PC-9 (cell line): ENCODE data around the gene INO80C.

Source experiments
- EZH2 ChIP-seq: fragments of 200-600 bp; sonication (generic); IDR thresholded peaks from 2 replicates; pipeline ENCODE4 v1.8.0; 2017; ENCODE audit warnings: antibody characterized with exemption, low read depth
- TF ChIP-seq, protein P1 (sequence below): fragments of 200-600 bp; sonication (generic); conservative IDR thresholded peaks from 2 replicates; pipeline ENCODE4 v1.6.1; 2017; ENCODE audit warnings: mixed run types, antibody characterized with exemption, mild to moderate bottlenecking, moderate library complexity

DNA sequence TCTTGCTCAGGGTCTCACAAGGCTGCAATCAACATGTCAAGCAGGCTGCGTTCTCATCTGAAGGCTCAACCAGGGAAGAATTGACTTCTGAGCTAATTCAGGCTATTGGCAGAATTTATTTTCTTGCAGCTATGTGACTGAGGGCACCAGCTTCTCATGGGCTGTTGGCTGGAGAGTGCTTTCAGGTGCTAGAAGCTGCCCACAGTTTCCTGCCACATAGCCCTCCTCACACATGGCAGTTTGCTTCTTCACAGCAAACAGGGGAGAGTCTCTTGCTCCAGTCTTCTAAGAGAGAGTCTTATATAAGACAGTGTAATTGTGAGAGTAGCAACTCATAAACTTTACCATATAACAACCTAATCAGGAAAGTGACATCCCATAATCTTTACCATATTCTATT is 37.5 kb upstream of the INO80C start:
- TF ChIP-seq, protein P1, sequence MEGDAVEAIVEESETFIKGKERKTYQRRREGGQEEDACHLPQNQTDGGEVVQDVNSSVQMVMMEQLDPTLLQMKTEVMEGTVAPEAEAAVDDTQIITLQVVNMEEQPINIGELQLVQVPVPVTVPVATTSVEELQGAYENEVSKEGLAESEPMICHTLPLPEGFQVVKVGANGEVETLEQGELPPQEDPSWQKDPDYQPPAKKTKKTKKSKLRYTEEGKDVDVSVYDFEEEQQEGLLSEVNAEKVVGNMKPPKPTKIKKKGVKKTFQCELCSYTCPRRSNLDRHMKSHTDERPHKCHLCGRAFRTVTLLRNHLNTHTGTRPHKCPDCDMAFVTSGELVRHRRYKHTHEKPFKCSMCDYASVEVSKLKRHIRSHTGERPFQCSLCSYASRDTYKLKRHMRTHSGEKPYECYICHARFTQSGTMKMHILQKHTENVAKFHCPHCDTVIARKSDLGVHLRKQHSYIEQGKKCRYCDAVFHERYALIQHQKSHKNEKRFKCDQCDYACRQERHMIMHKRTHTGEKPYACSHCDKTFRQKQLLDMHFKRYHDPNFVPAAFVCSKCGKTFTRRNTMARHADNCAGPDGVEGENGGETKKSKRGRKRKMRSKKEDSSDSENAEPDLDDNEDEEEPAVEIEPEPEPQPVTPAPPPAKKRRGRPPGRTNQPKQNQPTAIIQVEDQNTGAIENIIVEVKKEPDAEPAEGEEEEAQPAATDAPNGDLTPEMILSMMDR: no peak
- TF ChIP-seq EZH2: no peak
